ENCODE measurements around the gene MRM1.

DNA sequence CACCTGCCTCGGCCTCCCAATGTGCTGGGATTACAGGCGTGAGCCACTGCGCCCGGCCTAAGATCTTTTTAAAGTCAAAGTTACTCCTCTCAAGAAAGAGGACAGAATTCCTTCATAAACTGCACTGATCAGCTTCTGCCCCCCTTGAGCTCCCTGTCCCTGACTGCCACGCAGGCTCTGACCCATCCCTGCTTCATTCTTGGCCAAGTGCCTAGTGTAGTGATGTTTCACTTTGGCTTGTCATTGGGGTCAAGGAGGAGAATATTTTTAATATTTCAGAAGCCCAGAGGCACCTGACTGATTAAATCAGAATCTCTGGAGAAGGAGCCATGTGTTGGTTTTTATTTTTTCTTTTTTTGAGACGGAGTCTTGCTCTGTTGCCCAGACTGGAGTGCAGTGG is 9.1 kb downstream of the MRM1 start:
- TF ChIP-seq ZNF121 (CRISPR knock-in tag; IDR thresholded peaks at IDR 0.05), result no peak
- TF ChIP-seq, protein P1, sequence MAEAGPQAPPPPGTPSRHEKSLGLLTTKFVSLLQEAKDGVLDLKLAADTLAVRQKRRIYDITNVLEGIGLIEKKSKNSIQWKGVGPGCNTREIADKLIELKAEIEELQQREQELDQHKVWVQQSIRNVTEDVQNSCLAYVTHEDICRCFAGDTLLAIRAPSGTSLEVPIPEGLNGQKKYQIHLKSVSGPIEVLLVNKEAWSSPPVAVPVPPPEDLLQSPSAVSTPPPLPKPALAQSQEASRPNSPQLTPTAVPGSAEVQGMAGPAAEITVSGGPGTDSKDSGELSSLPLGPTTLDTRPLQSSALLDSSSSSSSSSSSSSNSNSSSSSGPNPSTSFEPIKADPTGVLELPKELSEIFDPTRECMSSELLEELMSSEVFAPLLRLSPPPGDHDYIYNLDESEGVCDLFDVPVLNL (CRISPR knock-in tag; IDR thresholded peaks at IDR 0.05; ENCODE audit: borderline replicate concordance, low read depth), result no peak
- TF ChIP-seq ETV6 (CRISPR knock-in tag; IDR thresholded peaks at IDR 0.05), result no peak
- no peak for TF ChIP-seq SP1 (CRISPR knock-in tag; conservative IDR thresholded peaks at IDR 0.05)
- TF ChIP-seq, protein P2, sequence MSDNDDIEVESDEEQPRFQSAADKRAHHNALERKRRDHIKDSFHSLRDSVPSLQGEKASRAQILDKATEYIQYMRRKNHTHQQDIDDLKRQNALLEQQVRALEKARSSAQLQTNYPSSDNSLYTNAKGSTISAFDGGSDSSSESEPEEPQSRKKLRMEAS (CRISPR knock-in tag; IDR thresholded peaks at IDR 0.05), result no peak
- TF ChIP-seq, protein P3, sequence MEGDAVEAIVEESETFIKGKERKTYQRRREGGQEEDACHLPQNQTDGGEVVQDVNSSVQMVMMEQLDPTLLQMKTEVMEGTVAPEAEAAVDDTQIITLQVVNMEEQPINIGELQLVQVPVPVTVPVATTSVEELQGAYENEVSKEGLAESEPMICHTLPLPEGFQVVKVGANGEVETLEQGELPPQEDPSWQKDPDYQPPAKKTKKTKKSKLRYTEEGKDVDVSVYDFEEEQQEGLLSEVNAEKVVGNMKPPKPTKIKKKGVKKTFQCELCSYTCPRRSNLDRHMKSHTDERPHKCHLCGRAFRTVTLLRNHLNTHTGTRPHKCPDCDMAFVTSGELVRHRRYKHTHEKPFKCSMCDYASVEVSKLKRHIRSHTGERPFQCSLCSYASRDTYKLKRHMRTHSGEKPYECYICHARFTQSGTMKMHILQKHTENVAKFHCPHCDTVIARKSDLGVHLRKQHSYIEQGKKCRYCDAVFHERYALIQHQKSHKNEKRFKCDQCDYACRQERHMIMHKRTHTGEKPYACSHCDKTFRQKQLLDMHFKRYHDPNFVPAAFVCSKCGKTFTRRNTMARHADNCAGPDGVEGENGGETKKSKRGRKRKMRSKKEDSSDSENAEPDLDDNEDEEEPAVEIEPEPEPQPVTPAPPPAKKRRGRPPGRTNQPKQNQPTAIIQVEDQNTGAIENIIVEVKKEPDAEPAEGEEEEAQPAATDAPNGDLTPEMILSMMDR (IDR thresholded peaks at IDR 0.05), result no peak
- TF ChIP-seq FOXK1 (CRISPR knock-in tag; IDR thresholded peaks at IDR 0.05), result no peak

Data from WTC11 (cell line).